Loucy (cell line): ENCODE results near the gene DBH.

Experiments used
- H2AFZ ChIP-seq: fragments of 200-600 bp; sonication (generic); 2 replicates; pipeline ENCODE4 v1.6.0; 2016; ENCODE audit warnings: antibody characterized with exemption, mild to moderate bottlenecking, low read length, moderate library complexity
- H3F3A ChIP-seq: fragments of 200-600 bp; 2 replicates; pipeline ENCODE4 v1.6.0; 2016; ENCODE audit warnings: antibody characterized with exemption, low read depth, mild to moderate bottlenecking
- H3K27me3 ChIP-seq: fragments of 200-600 bp; sonication (generic); 2 replicates; pipeline ENCODE4 v1.6.1; 2014; ENCODE audit warnings: low read length, mild to moderate bottlenecking; ENCODE audit not compliant: insufficient read depth, poor library complexity, severe bottlenecking
- H3K36me3 ChIP-seq: fragments of 200-600 bp; sonication (generic); 2 replicates; pipeline ENCODE4 v1.6.1; 2016; ENCODE audit warnings: low read length; ENCODE audit not compliant: insufficient read depth
- H3K4me1 ChIP-seq: fragments of 200-600 bp; sonication (generic); 2 replicates; pipeline ENCODE4 v1.5.1; 2014; ENCODE audit warnings: low read length, mild to moderate bottlenecking; ENCODE audit not compliant: insufficient read depth, poor library complexity, severe bottlenecking
- H3K4me2 ChIP-seq: fragments of 200-600 bp; sonication (generic); 2 replicates; pipeline ENCODE4 v1.6.0; 2014; ENCODE audit warnings: antibody characterized with exemption, low read length, low read depth, mild to moderate bottlenecking; ENCODE audit not compliant: poor library complexity, severe bottlenecking
- H3K4me3 ChIP-seq: fragments of 200-600 bp; sonication (generic); 2 replicates; pipeline ENCODE4 v1.5.1; 2014; ENCODE audit warnings: low read length, mild to moderate bottlenecking, mixed read lengths; ENCODE audit not compliant: poor library complexity, severe bottlenecking
- H3K79me2 ChIP-seq: fragments of 200-600 bp; sonication (generic); 2 replicates; pipeline ENCODE4 v1.6.1; 2014; ENCODE audit warnings: low read length; ENCODE audit not compliant: insufficient read depth
- H3K9ac ChIP-seq: fragments of 200-600 bp; sonication (generic); 2 replicates; pipeline ENCODE4 v1.6.0; 2014; ENCODE audit warnings: mild to moderate bottlenecking, low read depth, low read length, moderate library complexity; ENCODE audit not compliant: poor library complexity, severe bottlenecking
- H3K9me2 ChIP-seq: fragments of 200-600 bp; sonication (generic); replicated peaks from 2 replicates; pipeline ENCODE4 v1.6.1; 2016; ENCODE audit warnings: low read depth, low read length, mixed read lengths
- H3K9me3 ChIP-seq: fragments of 200-600 bp; sonication (generic); 2 replicates; pipeline ENCODE4 v1.6.1; 2014; ENCODE audit warnings: mild to moderate bottlenecking, antibody characterized with exemption, low read length, low read depth; ENCODE audit not compliant: insufficient read depth
- H4K20me1 ChIP-seq: fragments of 200-600 bp; sonication (generic); 2 replicates; pipeline ENCODE4 v1.6.0; 2014; ENCODE audit warnings: antibody characterized with exemption, low read length, mild to moderate bottlenecking; ENCODE audit not compliant: insufficient read depth, poor library complexity, severe bottlenecking
- EZH2phosphoT487 ChIP-seq: fragments of 200-600 bp; IDR thresholded peaks from 2 replicates; pipeline ENCODE4 v1.6.1; 2018; ENCODE audit warnings: antibody characterized with exemption, mild to moderate bottlenecking, moderate library complexity, borderline replicate concordance
- TF ChIP-seq, protein P1 (sequence below): fragments of 200-600 bp; sonication (generic); conservative IDR thresholded peaks from 2 replicates; pipeline ENCODE4 v1.5.1; 2014; ENCODE audit warnings: mild to moderate bottlenecking, antibody characterized with exemption, low read length

Gene DBH

DNA sequence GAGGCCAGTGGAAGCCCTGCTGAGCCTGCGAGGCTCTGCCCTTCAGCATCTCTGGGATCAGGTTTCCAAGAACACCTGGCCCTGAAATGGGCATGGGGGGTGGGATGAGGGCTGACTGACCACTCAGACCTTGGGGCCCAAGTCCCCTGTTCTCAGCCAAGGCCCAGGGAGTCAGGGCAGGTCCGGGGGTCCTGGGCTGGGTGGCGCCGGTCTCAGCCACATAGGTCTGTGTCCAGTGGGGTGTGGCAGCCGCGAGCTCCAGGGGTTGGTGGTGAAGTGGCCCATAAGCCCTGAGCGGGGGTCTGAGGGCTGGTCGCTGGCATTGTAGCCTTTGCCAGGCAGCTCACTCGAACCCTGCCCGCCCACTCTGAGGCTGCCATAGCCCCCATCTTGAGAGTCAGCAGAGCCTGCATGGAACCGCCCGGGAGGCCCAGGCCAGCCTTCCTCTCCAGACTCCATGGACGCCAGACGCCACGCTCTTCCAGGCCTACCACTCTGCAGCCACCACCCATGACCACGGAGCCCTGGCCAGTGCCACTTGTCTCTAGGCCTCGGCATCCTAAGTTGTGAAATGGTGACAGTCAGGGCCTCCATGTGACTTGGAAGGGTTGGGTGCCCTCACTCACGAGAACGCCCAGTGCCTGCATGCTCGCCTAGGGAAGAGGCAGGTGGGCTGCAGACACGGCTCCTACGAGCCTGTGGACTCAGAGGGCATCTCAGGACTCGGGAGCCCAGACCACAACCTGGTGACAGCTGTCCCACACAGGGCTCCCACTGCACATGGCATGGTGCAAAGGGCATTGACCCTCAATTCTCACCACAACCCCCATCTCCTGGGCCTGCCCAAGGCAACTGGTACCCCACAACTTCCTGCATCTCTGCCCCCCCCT lies 6.7 kb upstream of the DBH start:
- no peaks in the 10 kb centered on the region for H4K20me1 ChIP-seq

DNA sequence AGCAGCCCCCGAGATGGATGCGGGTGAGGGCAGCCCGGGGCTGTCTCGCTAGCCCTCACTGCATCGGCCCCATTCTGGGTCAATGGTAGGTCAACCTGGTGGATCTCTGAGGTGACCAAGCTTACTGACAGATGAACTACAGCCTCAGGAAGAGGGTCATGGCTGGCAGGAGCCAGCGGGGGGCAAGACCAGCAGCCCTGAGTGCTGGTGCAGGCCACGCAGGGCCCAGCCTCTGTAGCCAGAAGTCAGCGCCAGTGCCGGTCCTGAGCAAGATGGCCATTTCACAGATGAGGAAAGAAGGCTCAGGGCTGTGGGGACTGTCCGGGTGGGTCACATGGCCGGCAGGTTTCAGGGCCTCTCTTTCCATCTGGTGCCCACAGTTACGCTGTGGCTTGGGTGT lies 5.1 kb upstream of the DBH start:
- Histone ChIP-seq H3K9me2 (no peaks in the 10 kb centered on the region), H3K9ac (no peak overlapping the region), H3K36me3 (no peaks in the 10 kb centered on the region), H3K27me3 (no peaks in the 10 kb centered on the region), H3K4me3 (no peak overlapping the region), H3F3A (no peaks in the 10 kb centered on the region), H3K9me3 (no peaks in the 10 kb centered on the region), H3K79me2 (no peaks in the 10 kb centered on the region), H4K20me1 (no peaks in the 10 kb centered on the region), H3K4me2 (no peak overlapping the region), H2AFZ (no peak overlapping the region), H3K4me1 (peaks cover 4% of the 10 kb centered on the region)
- TF ChIP-seq, protein P1, sequence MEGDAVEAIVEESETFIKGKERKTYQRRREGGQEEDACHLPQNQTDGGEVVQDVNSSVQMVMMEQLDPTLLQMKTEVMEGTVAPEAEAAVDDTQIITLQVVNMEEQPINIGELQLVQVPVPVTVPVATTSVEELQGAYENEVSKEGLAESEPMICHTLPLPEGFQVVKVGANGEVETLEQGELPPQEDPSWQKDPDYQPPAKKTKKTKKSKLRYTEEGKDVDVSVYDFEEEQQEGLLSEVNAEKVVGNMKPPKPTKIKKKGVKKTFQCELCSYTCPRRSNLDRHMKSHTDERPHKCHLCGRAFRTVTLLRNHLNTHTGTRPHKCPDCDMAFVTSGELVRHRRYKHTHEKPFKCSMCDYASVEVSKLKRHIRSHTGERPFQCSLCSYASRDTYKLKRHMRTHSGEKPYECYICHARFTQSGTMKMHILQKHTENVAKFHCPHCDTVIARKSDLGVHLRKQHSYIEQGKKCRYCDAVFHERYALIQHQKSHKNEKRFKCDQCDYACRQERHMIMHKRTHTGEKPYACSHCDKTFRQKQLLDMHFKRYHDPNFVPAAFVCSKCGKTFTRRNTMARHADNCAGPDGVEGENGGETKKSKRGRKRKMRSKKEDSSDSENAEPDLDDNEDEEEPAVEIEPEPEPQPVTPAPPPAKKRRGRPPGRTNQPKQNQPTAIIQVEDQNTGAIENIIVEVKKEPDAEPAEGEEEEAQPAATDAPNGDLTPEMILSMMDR: no peak
- TF ChIP-seq EZH2phosphoT487: no peak

More for the DNA sequence above, 6.7 kb upstream of the DBH start:
- H3K4me1 ChIP-seq: no peaks in the 10 kb centered on the region
- no peaks in the 10 kb centered on the region for H3K9me2 ChIP-seq
- H3K27me3 ChIP-seq: no peaks in the 10 kb centered on the region
- no peaks in the 10 kb centered on the region for H3K79me2 ChIP-seq
- TF ChIP-seq EZH2phosphoT487: no peak
- TF ChIP-seq, protein P1: no peak
- no peaks in the 10 kb centered on the region for H3F3A ChIP-seq
- H3K9me3 ChIP-seq: 0 out of 2 replicates have a peak, but pooled peaks cover 5% of the 10 kb centered on the region
- no peak overlapping the region for H3K4me3 ChIP-seq
- no peak overlapping the region for H3K9ac ChIP-seq
- H2AFZ ChIP-seq: no peak overlapping the region
- no peaks in the 10 kb centered on the region for H3K36me3 ChIP-seq
- no peak overlapping the region for H3K4me2 ChIP-seq

- no peak for TF ChIP-seq EZH2phosphoT487
- H3K9me3 ChIP-seq: no peaks in the 10 kb centered on the region
- no peak overlapping the region for H3K4me2 ChIP-seq
- H3K9ac ChIP-seq: no peak overlapping the region
- H3K36me3 ChIP-seq: no peaks in the 10 kb centered on the region
- no peaks in the 10 kb centered on the region for H3F3A ChIP-seq
- no peaks in the 10 kb centered on the region for H3K79me2 ChIP-seq
- H4K20me1 ChIP-seq: no peaks in the 10 kb centered on the region
- H3K27me3 ChIP-seq: no peaks in the 10 kb centered on the region
- no peak overlapping the region for H3K4me3 ChIP-seq
- H3K9me2 ChIP-seq: no peaks in the 10 kb centered on the region
- peaks cover 4% of the 10 kb centered on the region for H3K4me1 ChIP-seq
- H2AFZ ChIP-seq: no peak overlapping the region
Measured at GRCh38 chr9:133632806-133633680, 3.1 kb upstream of the DBH start.
